PFSK-1 (cell line): ENCODE data around the gene GTF2A1L.

ENCODE experiments used
- FOXP2 ChIP-seq: optimal IDR thresholded peaks from 2 replicates; pipeline ENCODE3; 2011; ENCODE audit warnings: borderline replicate concordance, control low read depth, inconsistent platforms; ENCODE audit not compliant: insufficient read depth; ENCODE audit errors: extremely low read length, extremely low read depth
- POLR2AphosphoS5 ChIP-seq: IDR thresholded peaks from 2 replicates; pipeline ENCODE4 v1.6.1; 2012; ENCODE audit warnings: low read depth, mild to moderate bottlenecking, control low read depth, low read length, moderate library complexity
- REST ChIP-seq, 2 experiments: IDR thresholded peaks; 2 replicates each; pipeline versions ENCODE4 v1.6.1 to v1.8.0; 2011 to 2012; ENCODE audit warnings: low read depth in 2 of 2, low read length in 2 of 2, control low read depth in 1 of 2, inconsistent platforms in 1 of 2, mild to moderate bottlenecking in 1 of 2, moderate library complexity in 1 of 2; ENCODE audit not compliant: insufficient read depth in 1 of 2
- SIN3A ChIP-seq: IDR thresholded peaks from 2 replicates; pipeline ENCODE4 v1.6.1; 2012; ENCODE audit warnings: mild to moderate bottlenecking, low read length, moderate library complexity, borderline replicate concordance; ENCODE audit not compliant: insufficient read depth
- TAF1 ChIP-seq: IDR thresholded peaks from 2 replicates; pipeline ENCODE4 v1.6.1; 2012; ENCODE audit warnings: low read length, control low read depth, borderline replicate concordance; ENCODE audit not compliant: insufficient read depth

GRCh38 chr2:48674933-48675332, 57.3 kb downstream of the GTF2A1L start:
- no peak for TF ChIP-seq REST (IDR thresholded peaks at IDR 0.05; ENCODE audit: insufficient read depth in 1 of 2, low read depth in 2 of 2, low read length in 2 of 2)
- TF ChIP-seq SIN3A = no peak
- TF ChIP-seq POLR2AphosphoS5 = no peak
- TF ChIP-seq TAF1 = no peak
- no peak for TF ChIP-seq FOXP2
